ENCODE data around the gene CNTN5. TPM values are rescaled to one million over a fixed set of nuclear protein-coding genes. Genes with fewer than 3 reads are reported as not detected.

Gene CNTN5
- total RNA-seq, 3 donors from 2014 or later (not counting 1 experiment from before 2014, with no cell fraction given): not detected

- H3K4me1 ChIP-seq (ENCODE audit: control insufficient read depth, insufficient read depth, low read length): no peaks in the 10 kb centered on the region
- no peak overlapping the region for H3K4me3 ChIP-seq (ENCODE audit: low read length)
- ATAC-seq (no peak), DNase-seq (no peak)
- Mint-ChIP-seq H3K27ac (no peak overlapping the region), H3K4me3 (no peak overlapping the region), H3K36me3 (peaks cover 6% of the 10 kb centered on the region), H3K9me3 (peaks cover 8 to 18% of the 10 kb centered on the region in 2 donors), H3K4me1 (no peaks in the 10 kb centered on the region), H3K27me3 (ENCODE audit: low read depth in 2 of 2) (no peaks in the 10 kb centered on the region)
- intact Hi-C loops (cut with micrococcal nuclease): no loop called here
- no peaks in the 10 kb centered on the region for H3K36me3 ChIP-seq (ENCODE audit: control insufficient read depth, insufficient read depth, low read length)
- no peak for TF ChIP-seq CTCF (IDR thresholded peaks at IDR 0.05)
- H3K9me3 ChIP-seq (ENCODE audit: control insufficient read depth, insufficient read depth, low read length): no peaks in the 10 kb centered on the region
- no peaks in the 10 kb centered on the region for H3K27me3 ChIP-seq (ENCODE audit: control insufficient read depth, insufficient read depth, low read length)
- H3K27ac ChIP-seq (ENCODE audit: low read length): no peak overlapping the region
Observed at GRCh38 chr11:99148352-99148751, 127.6 kb downstream of the CNTN5 start.

- H3K27me3 Mint-ChIP-seq (ENCODE audit: low read depth in 2 of 2): no peaks in the 10 kb centered on the region
- Histone ChIP-seq H3K9me3 (ENCODE audit: control insufficient read depth, insufficient read depth, low read length) (peaks cover 6% of the 10 kb centered on the region), H3K36me3 (ENCODE audit: control insufficient read depth, insufficient read depth, low read length) (no peaks in the 10 kb centered on the region), H3K27me3 (ENCODE audit: control insufficient read depth, insufficient read depth, low read length) (no peaks in the 10 kb centered on the region), H3K4me3 (ENCODE audit: low read length) (no peak overlapping the region), H3K27ac (ENCODE audit: low read length) (no peak overlapping the region), H3K4me1 (ENCODE audit: control insufficient read depth, insufficient read depth, low read length) (no peaks in the 10 kb centered on the region)
- H3K27ac Mint-ChIP-seq: no peak overlapping the region
- H3K4me3 Mint-ChIP-seq: no peak overlapping the region
- intact Hi-C loops (cut with micrococcal nuclease): no loop called here
- ATAC-seq: no peak
- 70% methylated on average over 5 of the region's 5 CpGs for WGBS (ENCODE audit: insufficient coverage)
- H3K9me3 Mint-ChIP-seq: peaks cover 7 to 14% of the 10 kb centered on the region in 2 donors
- H3K4me1 Mint-ChIP-seq: no peaks in the 10 kb centered on the region
- DNase-seq: no peak
- no peaks in the 10 kb centered on the region for H3K36me3 Mint-ChIP-seq
- TF ChIP-seq CTCF (IDR thresholded peaks at IDR 0.05): no peak
Observed at GRCh38 chr11:99154277-99154676, 133.5 kb downstream of the CNTN5 start.

GRCh38 chr11:99160447-99160846 is 139.7 kb downstream of the CNTN5 start:
- Histone ChIP-seq H3K36me3 (ENCODE audit: control insufficient read depth, insufficient read depth, low read length) (no peaks in the 10 kb centered on the region), H3K9me3 (ENCODE audit: control insufficient read depth, insufficient read depth, low read length) (no peaks in the 10 kb centered on the region), H3K27me3 (ENCODE audit: control insufficient read depth, insufficient read depth, low read length) (no peaks in the 10 kb centered on the region), H3K27ac (ENCODE audit: low read length) (no peak overlapping the region), H3K4me3 (ENCODE audit: low read length) (no peak overlapping the region), H3K4me1 (ENCODE audit: control insufficient read depth, insufficient read depth, low read length) (no peaks in the 10 kb centered on the region)
- WGBS (ENCODE audit: insufficient coverage): 29% methylated on average over 1 of the region's 2 CpGs
- no peak overlapping the region for H3K4me3 Mint-ChIP-seq
- H3K27me3 Mint-ChIP-seq (ENCODE audit: low read depth in 2 of 2): no peaks in the 10 kb centered on the region
- ATAC-seq (no peak), DNase-seq (no peak)
- peaks cover 8 to 9% of the 10 kb centered on the region in 2 donors for H3K9me3 Mint-ChIP-seq
- no peak overlapping the region for H3K27ac Mint-ChIP-seq
- no peak for TF ChIP-seq CTCF (IDR thresholded peaks at IDR 0.05)
- H3K4me1 Mint-ChIP-seq: no peaks in the 10 kb centered on the region
- intact Hi-C loops (cut with micrococcal nuclease): no loop called here
- no peaks in the 10 kb centered on the region for H3K36me3 Mint-ChIP-seq

GRCh38 chr11:99162819-99163218 is 142.1 kb downstream of the CNTN5 start:
- Mint-ChIP-seq H3K36me3 (no peaks in the 10 kb centered on the region), H3K4me3 (no peak overlapping the region), H3K27me3 (ENCODE audit: low read depth in 2 of 2) (no peaks in the 10 kb centered on the region), H3K9me3 (peaks cover 6 to 9% of the 10 kb centered on the region in 2 donors), H3K27ac (no peak overlapping the region), H3K4me1 (no peaks in the 10 kb centered on the region)
- 88% methylated on average over 4 of the region's 5 CpGs for WGBS (ENCODE audit: insufficient coverage)
- no peaks in the 10 kb centered on the region for H3K4me1 ChIP-seq (ENCODE audit: control insufficient read depth, insufficient read depth, low read length)
- DNase-seq: no peak
- no peak for ATAC-seq
- no peaks in the 10 kb centered on the region for H3K27me3 ChIP-seq (ENCODE audit: control insufficient read depth, insufficient read depth, low read length)
- H3K4me3 ChIP-seq (ENCODE audit: low read length): no peak overlapping the region
- no peaks in the 10 kb centered on the region for H3K9me3 ChIP-seq (ENCODE audit: control insufficient read depth, insufficient read depth, low read length)
- no peak overlapping the region for H3K27ac ChIP-seq (ENCODE audit: low read length)
- intact Hi-C loops (cut with micrococcal nuclease): no loop called here
- TF ChIP-seq CTCF (IDR thresholded peaks at IDR 0.05): no peak
- no peaks in the 10 kb centered on the region for H3K36me3 ChIP-seq (ENCODE audit: control insufficient read depth, insufficient read depth, low read length)
